GM10266 (cell line): ENCODE results near the gene ANKS3.

Experiments
- DNase-seq: peaks from one replicate; pipeline ENCODE4 v3.0.0; 2012; ENCODE audit errors: extremely low spot score
- CTCF ChIP-seq: IDR thresholded peaks from 2 replicates; pipeline ENCODE4 v1.5.1; 2012; ENCODE audit warnings: mild to moderate bottlenecking, low read depth; ENCODE audit not compliant: control insufficient read depth, insufficient read depth; ENCODE audit errors: missing control alignments

Gene ANKS3

GRCh38 chr16:4690946-4691665 is 43.0 kb downstream of the ANKS3 start:
- DNase-seq: peak; percentile 30
- no peak for TF ChIP-seq CTCF

DNA sequence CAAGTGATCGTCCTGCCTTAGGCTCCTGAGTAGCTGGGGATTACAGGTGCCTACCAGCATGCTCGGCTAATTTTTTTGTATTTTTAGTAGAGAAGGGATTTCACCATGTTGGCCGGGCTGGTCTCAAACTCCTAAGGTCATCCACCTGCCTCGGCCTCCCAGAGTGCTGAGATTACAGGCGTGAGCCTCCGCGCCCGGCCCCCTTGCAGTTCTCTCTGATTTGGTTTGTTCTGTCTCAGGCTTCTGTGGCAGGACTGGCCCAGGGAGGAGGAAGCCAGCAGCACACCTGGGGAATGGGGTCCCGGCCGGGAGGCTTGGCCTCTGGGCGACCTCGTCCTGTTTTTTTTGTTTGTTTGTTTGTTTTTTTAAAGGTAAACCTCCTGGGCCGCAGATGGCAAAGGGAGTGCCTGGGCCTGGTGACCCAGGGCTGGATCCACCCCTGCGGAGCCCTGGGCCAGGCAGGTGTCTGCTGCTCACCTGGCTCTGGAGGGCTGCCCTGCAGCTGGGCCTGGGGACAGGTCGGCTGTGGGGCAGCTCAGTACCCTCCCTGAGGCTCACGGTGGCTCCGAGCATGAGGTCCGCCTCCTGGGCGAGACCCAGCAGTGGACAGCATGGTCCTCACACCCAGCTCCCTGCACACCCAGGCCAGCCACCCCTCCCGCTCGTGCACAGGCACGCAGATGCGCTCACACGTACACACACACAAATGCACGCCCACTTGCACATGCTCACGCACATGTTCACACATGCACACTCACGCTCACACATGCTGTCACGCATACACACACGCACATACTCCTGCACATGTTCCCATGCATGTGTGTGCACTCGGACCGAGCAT is 44.0 kb downstream of the ANKS3 start:
- no peak for TF ChIP-seq CTCF
- no peak for DNase-seq

- no peak for DNase-seq
- TF ChIP-seq CTCF: no peak
Measured at GRCh38 chr16:4689091-4689671, 44.9 kb downstream of the ANKS3 start.

- no peak for TF ChIP-seq CTCF
- no peak for DNase-seq
Measured at GRCh38 chr16:4688674-4689045, 45.4 kb downstream of the ANKS3 start.

GRCh38 chr16:4687946-4688673 is 46.0 kb downstream of the ANKS3 start:
- DNase-seq: no peak
- no peak for TF ChIP-seq CTCF

DNA sequence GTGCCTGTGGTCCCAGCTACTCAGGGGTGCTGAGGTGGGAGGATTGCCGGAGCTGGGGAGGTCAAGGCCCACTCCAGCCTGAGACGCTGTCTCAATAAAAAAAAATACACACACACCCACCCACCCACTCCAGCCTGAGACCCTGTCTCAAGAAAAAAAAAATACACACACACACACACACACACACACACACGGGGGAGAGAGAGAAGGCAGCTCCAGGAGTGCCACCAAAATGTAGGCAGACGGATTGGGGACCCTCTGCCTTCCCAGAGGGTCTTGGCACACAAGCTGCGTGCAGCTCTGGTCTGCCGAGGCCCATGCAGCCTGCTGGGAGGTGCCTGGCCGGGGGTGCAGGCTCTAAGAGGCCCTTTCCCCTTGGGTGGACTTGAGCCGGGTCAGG is 46.7 kb downstream of the ANKS3 start:
- no peak for TF ChIP-seq CTCF
- DNase-seq: no peak
